ENCODE measurements around the gene DLX1.
"Not testable (repeated sequence)": the region's sequence is repeated elsewhere in the genome, so short reads cannot be mapped to it uniquely, and the experiment has no call there.

The DLX1 gene

GRCh38 chr2:172066394-172066886, 18.9 kb upstream of the DLX1 start:
- no peak for DNase-seq

- not testable (repeated sequence) for DNase-seq
Observed at GRCh38 chr2:172067905-172068304, 17.4 kb upstream of the DLX1 start.

- no peak for DNase-seq
Observed at GRCh38 chr2:172070936-172071335, 14.4 kb upstream of the DLX1 start.

- DNase-seq: no peak
Observed at GRCh38 chr2:172072303-172072702, 13.0 kb upstream of the DLX1 start.

GRCh38 chr2:172072706-172073105, 12.6 kb upstream of the DLX1 start:
- DNase-seq: no peak

GRCh38 chr2:172073518-172073917, 11.8 kb upstream of the DLX1 start:
- DNase-seq: no peak

GRCh38 chr2:172074254-172074653, 11.1 kb upstream of the DLX1 start:
- no peak for DNase-seq

- no peak for DNase-seq
Observed at GRCh38 chr2:172079416-172079815, 5.9 kb upstream of the DLX1 start.

- no peak for DNase-seq
Observed at GRCh38 chr2:172079838-172080640, 5.3 kb upstream of the DLX1 start.

- no peak for DNase-seq
Observed at GRCh38 chr2:172080641-172081220, 4.6 kb upstream of the DLX1 start.

- DNase-seq: no peak
Observed at GRCh38 chr2:172081221-172082022, 3.9 kb upstream of the DLX1 start.

- DNase-seq: no peak
Observed at GRCh38 chr2:172082105-172082943, 3.0 kb upstream of the DLX1 start.

- no peak for DNase-seq
Observed at GRCh38 chr2:172082944-172083627, 2.2 kb upstream of the DLX1 start.

GRCh38 chr2:172083628-172084394, 1.5 kb upstream of the DLX1 start:
- DNase-seq: no peak

GRCh38 chr2:172084395-172084644, 987 bp upstream of the DLX1 start:
- no peak for DNase-seq

- DNase-seq: peak; percentile 69
Observed at GRCh38 chr2:172084645-172085459, 455 bp upstream of the DLX1 start.

GRCh38 chr2:172086241-172087206, 1.2 kb downstream of the DLX1 start:
- DNase-seq: peak; percentile 66

GRCh38 chr2:172087207-172087779, 2.0 kb downstream of the DLX1 start:
- no peak for DNase-seq

- no peak for DNase-seq
Observed at GRCh38 chr2:172087780-172088244, 2.5 kb downstream of the DLX1 start.

Data from stimulated activated CD4-positive, alpha-beta T cell treated with anti-CD3 and anti-CD28 coated beads, Interleukin-1b, Interleukin-23, amount 100 ng/mL, for 48 hours (primary cell).